Ovary (tissue), 9 donors: ENCODE measurements around the gene PI4KA. TPM values are rescaled to one million over a fixed set of nuclear protein-coding genes. Genes with fewer than 3 reads are reported as not detected.
"Not testable (repeated sequence)": the region's sequence is repeated elsewhere in the genome, so short reads cannot be mapped to it uniquely, and the experiment has no call there.

Experiments
- DNase-seq, 5 donors: peaks; one replicate each; pipeline ENCODE4 v3.0.0-alpha.2; 2019 to 2020
- H3K27ac ChIP-seq, 2 donors: fragments of 200-600 bp; one replicate each; pipeline versions ENCODE4 v1.5.1 to v1.8.0; 2019 to 2022
- H3K27me3 ChIP-seq: fragments of 200-600 bp; one replicate; pipeline ENCODE4 v1.8.0; 2022
- H3K36me3 ChIP-seq: fragments of 200-600 bp; sonication (generic); one replicate; pipeline ENCODE4 v1.5.1; 2019
- H3K4me1 ChIP-seq: one replicate; pipeline ENCODE4 v1.8.1; 2013; ENCODE audit warnings: mild to moderate bottlenecking, moderate library complexity; ENCODE audit not compliant: insufficient read depth
- H3K4me3 ChIP-seq: fragments of 200-600 bp; sonication (generic); one replicate; pipeline ENCODE4 v1.5.1; 2017
- H3K9me3 ChIP-seq, 2 donors: fragments of 200-600 bp in 1 of 2; sonication (generic) in 1 of 2; one replicate each; pipeline versions ENCODE4 v1.5.1 to v1.8.1; 2013 to 2019; ENCODE audit warnings: mild to moderate bottlenecking in 1 of 2, moderate library complexity in 1 of 2
- EP300 ChIP-seq: sonication (generic); formaldehyde crosslinking; IDR thresholded peaks from one replicate; pipeline ENCODE4 v1.6.1; 2017; ENCODE audit warnings: antibody characterized with exemption
- POLR2A ChIP-seq: fragments of 450-650 bp; IDR thresholded peaks from one replicate; pipeline ENCODE4 v1.6.1; 2017; ENCODE audit warnings: antibody characterized with exemption, mild to moderate bottlenecking, moderate library complexity
- WGBS, 3 donors: extraction: QIAGEN DNeasy Blood & Tissue Kit in 1 of 3; methylation state at CpG; one replicate each; pipeline versions ENCODE4 v1.1.5 to v1.1.7; 2013 to 2017; 5-methylcytosine and 5-hydroxymethylcytosine counted together
- intact Hi-C, 4 donors: fragments of 100-400 bp; cut with DNase I; formaldehyde crosslinking; loops; one replicate each; pipeline versions ENCODE4 v1.11.0 to v1.15.1; 2022 to 2023
- polyA plus RNA-seq, 2 donors: library from polyadenylated mRNA; stranded (reverse); fragments of 200-250 nt in 1 of 2; fragments of 350-450 nt in 1 of 2; fragmentation: Illumina TruSeq in 1 of 2; extraction: RNeasy Lipid Tissue Mini Kit (QIAGEN cat#74804) in 1 of 2; gene quantifications; one replicate each; pipeline ENCODE4 v1.2.3, GENCODE V29; 2013 to 2014
- total RNA-seq, 7 donors: library from RNA; depleted of rRNA in 2 of 7; stranded (reverse); fragments of >200 nt in 2 of 7; fragmentation: NEBNext Ultra II Directional in 3 of 7; extraction: Animal tissue kit (Norgen Biotek cat#: 25700) in 3 of 7; gene quantifications; one replicate each; pipeline versions ENCODE4 v1.1.0 to v1.2.4, GENCODE V29; 2016 to 2023
- TF ChIP-seq, protein P1 (sequence below), 3 donors: fragments of 450-650 bp in 2 of 3; fragments of 200-600 bp in 1 of 3; IDR thresholded peaks; one replicate each; pipeline versions ENCODE4 v1.5.1 to v1.8.0; 2016 to 2022; ENCODE audit warnings: antibody characterized with exemption in 3 of 3, mild to moderate bottlenecking in 1 of 3
- donor health status: DM: no; HTN: no; CAD: no; lungs with moderate emphysema.
- donor health status: DM: no; HTN: no; CAD: no.
- donor health status: Bipolar disorder and iron deficiency.
- donor health status: DM: yes; HTN: yes; CAD: no.
- donor health status: DM: no; HTN: no; CAD: no.
- donor health status: DM: yes; HTN: yes; CAD: no.

PI4KA gene
- total and polyA plus RNA-seq, 9 donors, result 30.6 to 97.6 (median 62.7) TPM

DNA sequence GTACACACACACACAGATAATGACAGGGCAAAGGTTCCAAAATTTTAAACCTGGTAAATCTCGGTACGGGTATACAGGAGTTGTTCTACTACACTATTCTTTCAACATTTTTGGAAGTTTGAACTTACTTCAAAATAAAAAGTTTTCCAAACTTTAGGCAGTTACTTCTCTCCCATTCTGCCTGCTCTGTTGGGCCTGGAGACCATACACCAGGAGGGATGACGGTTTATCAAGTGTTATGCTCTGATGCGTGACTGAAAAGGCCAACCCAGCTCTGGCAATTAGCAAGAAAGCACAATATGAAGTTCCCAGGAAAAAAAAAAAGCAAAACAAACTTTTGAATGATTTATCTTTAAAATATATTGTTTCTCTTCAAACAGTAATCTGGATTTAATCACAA is 83.7 kb downstream of the PI4KA start:
- Histone ChIP-seq H3K9me3 (no peaks in the 10 kb centered on the region), H3K4me3 (no peak overlapping the region), H3K36me3 (no peaks in the 10 kb centered on the region), H3K27me3 (no peaks in the 10 kb centered on the region), H3K27ac (no peak overlapping the region), H3K4me1 (peaks cover 3% of the 10 kb centered on the region)
- DNase-seq, result no peak
- intact Hi-C loops, result no loop called here
- TF ChIP-seq POLR2A (no peak), EP300 (no peak)
- TF ChIP-seq, protein P1, sequence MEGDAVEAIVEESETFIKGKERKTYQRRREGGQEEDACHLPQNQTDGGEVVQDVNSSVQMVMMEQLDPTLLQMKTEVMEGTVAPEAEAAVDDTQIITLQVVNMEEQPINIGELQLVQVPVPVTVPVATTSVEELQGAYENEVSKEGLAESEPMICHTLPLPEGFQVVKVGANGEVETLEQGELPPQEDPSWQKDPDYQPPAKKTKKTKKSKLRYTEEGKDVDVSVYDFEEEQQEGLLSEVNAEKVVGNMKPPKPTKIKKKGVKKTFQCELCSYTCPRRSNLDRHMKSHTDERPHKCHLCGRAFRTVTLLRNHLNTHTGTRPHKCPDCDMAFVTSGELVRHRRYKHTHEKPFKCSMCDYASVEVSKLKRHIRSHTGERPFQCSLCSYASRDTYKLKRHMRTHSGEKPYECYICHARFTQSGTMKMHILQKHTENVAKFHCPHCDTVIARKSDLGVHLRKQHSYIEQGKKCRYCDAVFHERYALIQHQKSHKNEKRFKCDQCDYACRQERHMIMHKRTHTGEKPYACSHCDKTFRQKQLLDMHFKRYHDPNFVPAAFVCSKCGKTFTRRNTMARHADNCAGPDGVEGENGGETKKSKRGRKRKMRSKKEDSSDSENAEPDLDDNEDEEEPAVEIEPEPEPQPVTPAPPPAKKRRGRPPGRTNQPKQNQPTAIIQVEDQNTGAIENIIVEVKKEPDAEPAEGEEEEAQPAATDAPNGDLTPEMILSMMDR (IDR thresholded peaks at IDR 0.05), result no peak
- WGBS, 3 donors, result 91 to 93% (median 93%) methylated on average over 4 of the region's 4 CpGs

DNA sequence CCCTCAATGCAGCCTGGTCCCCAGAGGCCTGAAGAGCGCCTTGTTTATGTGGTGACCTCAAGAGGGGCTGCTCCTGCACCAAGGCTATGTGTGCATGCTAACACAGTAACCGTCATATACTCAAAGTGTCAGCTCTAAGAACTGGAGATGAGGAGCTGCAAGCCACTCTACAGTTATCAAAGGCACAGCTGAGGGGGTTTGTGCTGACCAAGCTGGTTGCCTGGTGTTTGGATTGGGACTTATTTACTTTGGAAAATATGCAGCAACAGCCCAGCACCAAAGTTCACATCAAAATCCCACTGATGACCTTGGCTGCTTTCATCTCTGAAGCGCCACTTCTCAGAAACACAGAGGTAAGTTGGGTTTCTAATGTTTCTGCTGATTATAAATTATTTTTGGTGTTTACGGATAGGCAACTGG is 84.8 kb downstream of the PI4KA start, which contains the start of gene SERPIND1:
SERPIND1 (plus strand) TSS at position 321 of the 420 bp plus-strand sequence. CDS start 5,200 bp downstream, outside the sequence.
- Histone ChIP-seq H3K36me3 (no peaks in the 10 kb centered on the region), H3K27me3 (no peaks in the 10 kb centered on the region), H3K4me1 (peaks cover 3% of the 10 kb centered on the region), H3K27ac (peak within 1 kb of the TSS in 1 of 2 donors; percentile 14), H3K9me3 (no peaks in the 10 kb centered on the region), H3K4me3 (no peak within 1 kb of the TSS)
- intact Hi-C loops, result no loop called here
- no peak for TF ChIP-seq POLR2A
- no peak for DNase-seq
- 63 to 88% (median 75%) methylated on average over 4 of the region's 4 CpGs for WGBS, 3 donors

DNA sequence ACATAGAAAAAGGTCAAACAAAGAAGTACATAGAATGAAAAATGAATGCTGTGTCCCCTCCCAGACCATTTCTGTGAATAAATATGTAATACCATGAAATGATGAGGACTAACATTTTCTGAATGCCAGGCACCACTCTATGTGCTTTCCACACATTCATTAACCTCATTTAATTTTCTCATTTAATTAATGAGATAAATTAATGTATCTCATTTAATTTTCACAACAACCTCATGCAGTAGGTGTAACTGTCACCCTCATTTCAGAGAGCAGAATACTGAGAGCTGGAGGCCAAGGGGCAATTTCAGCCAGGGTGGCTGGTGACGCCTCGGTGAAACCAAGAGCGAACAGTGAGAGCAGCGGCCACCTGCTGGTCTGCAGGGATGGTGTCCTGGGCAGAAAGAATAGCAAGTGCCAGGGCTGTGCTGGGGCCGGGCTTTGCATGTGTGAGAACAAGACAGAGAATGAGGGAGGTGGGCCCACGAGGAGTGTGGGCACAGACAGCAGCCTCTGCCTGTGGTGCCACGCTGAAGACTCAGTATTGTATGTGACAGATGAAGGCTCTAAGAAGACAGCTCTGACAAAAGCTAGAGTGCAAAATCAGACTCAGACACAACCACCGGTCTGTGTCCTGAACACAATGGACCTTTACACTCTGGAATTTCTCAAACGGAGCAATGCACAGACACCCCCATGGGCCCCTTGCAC is 86.5 kb downstream of the PI4KA start:
- DNase-seq, result no peak
- 88 to 94% (median 92%) methylated on average over 9 of the region's 9 CpGs for WGBS, 3 donors
- Histone ChIP-seq H3K9me3 (no peaks in the 10 kb centered on the region), H3K4me1 (peaks cover 3% of the 10 kb centered on the region), H3K4me3 (no peak overlapping the region), H3K36me3 (no peaks in the 10 kb centered on the region), H3K27me3 (no peaks in the 10 kb centered on the region), H3K27ac (no peak overlapping the region)
- TF ChIP-seq POLR2A, result no peak
- TF ChIP-seq EP300, result no peak
- TF ChIP-seq, protein P1 (IDR thresholded peaks at IDR 0.05), result no peak
- intact Hi-C loops, result no loop called here

DNA sequence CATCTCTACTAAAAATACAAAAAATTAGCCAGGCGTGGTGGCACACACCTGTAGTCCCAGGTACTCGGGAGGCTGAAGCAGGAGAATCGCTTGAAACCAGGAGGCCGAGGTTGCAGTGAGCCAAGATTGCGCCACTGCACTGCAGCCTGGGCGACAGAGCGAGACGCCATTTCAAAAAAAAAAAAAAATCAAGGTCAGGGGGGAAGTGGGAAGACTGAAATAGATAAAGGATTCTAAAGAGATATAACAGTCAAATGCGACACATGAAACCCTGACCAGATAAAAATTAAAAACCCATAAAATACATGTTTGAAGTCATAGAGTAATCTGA is 89.2 kb downstream of the PI4KA start:
- intact Hi-C loops, result loop anchor here in 1 of 4 donors (10.0 kb wide), 1 partner anchor 85 kb away; the partner anchor contains the start of genes PI4KA and SNAP29
- H3K4me1 ChIP-seq, H3K36me3 ChIP-seq, H3K4me3 ChIP-seq, DNase-seq, H3K27ac ChIP-seq, H3K9me3 ChIP-seq, H3K27me3 ChIP-seq: not testable (repeated sequence)
- 90 to 95% (median 95%) methylated on average over 9 of the region's 9 CpGs for WGBS, 3 donors

DNA sequence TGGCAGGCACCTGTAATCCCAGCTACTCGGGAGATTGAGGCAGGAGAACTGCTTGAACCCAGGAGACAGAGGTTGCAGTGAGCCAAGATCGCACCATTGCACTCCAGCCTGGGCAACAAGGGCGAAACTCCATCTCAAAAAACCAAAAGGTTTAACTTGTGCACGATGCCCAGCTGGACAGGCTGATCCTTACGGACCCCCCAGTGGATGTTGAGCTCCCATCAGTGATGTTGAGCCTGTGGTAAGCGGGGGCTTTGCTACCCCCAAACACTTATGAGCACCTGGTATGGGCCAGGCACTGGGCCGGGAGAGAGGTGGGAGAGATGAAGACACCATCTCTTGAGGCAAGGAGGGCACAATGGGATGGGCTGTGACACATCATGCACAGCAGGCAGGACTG is 92.1 kb downstream of the PI4KA start:
- Histone ChIP-seq H3K4me3 (no peak overlapping the region), H3K27ac (no peak overlapping the region), H3K27me3 (no peaks in the 10 kb centered on the region), H3K36me3 (no peaks in the 10 kb centered on the region), H3K9me3 (no peaks in the 10 kb centered on the region), H3K4me1 (no peaks in the 10 kb centered on the region)
- intact Hi-C loops, result loop anchor here in 1 of 4 donors (10.0 kb wide), 1 partner anchor 88 kb away; the partner anchor contains the start of genes PI4KA and SNAP29
- no peak for DNase-seq
- no peak for TF ChIP-seq POLR2A
- TF ChIP-seq EP300, result no peak
- TF ChIP-seq, protein P1 (IDR thresholded peaks at IDR 0.05), result no peak
- WGBS, 3 donors, result 96 to 99% (median 98%) methylated on average over 7 of the region's 7 CpGs
